ENCODE data around the gene TCOF1.

The TCOF1 gene

DNA sequence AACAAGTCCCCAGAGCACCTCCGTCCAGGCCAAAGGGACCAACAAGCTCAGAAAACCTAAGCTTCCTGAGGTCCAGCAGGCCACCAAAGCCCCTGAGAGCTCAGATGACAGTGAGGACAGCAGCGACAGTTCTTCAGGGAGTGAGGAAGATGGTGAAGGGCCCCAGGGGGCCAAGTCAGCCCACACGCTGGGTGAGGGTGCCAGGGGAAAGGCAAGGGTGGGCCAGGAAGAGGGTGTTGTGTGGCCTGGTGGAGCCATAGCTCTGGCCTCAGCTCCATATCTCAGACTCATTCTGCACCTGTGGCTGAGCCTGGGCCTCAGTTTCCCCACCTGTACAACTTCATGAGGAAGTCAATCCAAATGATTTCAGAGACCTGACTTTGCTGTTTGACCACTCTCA lies 34.5 kb downstream of the TCOF1 start:
- DNase-seq, result no peak

DNA sequence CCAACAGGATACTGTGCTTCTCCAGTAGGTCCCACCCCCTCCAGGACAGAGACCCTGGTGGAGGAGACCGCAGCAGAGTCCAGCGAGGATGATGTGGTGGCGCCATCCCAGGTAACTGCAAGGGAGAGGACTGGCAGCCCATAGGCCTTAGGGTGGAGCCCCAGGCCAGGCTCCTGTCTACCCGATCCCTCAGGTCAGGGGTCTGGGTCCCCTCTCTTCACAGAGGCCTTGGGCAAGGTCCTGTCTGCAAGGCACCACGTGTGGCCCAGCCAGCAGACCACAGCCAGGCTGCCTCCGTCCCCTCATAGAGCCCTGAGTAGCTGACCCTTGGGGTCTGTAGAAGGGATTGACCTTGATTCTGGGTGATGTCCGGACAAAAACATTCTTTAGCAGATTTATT lies 35.2 kb downstream of the TCOF1 start:
- DNase-seq, result no peak

DNA sequence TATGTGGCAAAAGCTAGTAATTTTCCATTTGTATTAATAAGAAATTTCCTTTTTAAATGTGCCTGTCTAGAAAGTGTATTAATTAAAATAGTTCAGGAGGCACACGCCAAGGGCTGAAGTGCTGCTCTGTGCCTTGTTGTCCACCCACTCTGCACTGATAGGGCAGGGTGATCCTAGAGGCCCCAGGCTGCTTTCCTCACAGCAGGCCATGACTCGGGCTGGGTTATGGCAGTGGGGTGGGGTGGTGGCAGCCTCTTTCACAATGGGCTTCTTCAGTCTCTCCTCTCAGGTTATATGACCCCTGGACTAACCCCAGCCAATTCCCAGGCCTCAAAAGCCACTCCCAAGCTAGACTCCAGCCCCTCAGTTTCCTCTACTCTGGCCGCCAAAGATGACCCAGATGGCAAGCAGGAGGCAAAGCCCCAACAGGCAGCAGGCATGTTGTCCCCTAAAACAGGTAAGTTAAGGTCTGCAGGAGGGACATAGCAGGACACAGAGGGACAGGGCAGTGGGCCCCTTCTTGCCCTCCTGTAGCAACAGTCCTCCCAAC lies 35.7 kb downstream of the TCOF1 start:
- no peak for DNase-seq

DNA sequence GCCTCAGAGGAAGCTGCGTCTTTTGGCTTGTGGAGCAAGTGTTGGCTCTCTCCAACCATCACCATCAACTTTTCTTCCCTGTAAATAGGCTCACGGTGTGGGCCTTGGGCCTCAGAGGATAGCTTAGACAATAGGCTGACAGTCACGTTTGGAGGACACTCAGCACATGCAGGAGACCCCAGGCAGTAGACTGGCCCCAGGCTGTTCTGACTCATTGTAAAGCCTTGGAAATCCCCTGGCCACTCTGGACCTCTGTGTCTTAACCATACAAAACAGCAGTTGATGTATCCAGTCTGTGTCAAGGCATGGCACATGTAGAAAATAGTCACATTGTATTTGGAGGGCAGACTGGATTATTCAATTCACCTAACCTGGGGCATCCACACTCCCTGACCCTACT lies 36.6 kb downstream of the TCOF1 start:
- DNase-seq, result no peak

DNA sequence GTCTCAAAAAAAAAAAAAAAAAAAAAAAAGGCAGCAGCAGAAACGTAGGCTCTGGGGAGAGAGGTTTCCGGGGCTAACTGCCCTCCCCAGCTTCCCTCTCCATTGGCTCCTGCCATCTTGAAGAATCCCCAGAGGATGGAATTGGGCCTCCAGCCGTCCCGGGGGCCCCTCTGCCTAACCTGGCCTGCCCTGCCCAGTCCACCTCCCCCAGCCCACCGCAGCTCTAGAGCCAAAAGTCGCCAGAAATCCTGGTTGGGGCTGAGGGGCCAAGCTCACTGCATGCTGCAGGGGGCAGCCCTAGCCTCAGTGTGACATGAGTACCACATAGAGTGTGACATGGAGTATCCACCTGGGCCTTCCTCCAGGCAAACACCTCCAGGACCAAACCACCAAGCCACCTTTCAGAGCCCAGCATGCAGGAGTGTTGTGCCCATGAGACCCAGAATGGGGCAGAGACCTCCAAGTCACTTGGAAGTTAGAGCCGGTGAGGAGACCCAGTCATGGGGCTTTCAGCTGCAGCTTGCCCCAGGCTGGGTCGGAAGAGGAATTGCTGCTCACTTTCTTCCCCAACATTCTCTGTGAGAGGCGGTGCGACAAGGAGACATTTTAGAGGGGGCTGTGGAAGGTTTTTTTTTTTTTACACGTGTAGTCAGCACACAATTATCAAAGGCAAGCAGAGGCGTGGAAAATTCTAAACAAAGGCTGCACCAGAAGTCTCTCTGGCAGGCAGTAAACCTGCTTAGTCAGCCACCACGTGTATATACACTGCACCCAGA lies 37.6 kb downstream of the TCOF1 start:
- DNase-seq, result no peak

DNA sequence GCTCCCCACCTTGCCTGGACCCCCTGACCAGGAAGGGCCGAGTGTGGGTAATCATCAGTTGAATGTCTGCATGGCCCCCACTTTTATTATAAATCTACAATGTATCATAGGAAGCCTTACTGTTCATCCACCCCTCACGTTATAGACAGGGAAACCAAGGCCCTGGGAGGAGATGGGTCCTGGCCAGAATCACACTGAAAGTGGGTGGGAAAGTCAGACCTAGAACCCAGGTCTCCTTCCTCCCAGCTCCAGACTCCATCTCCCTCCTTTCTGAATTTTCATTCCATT lies 38.1 kb downstream of the TCOF1 start:
- no peak for DNase-seq

DNA sequence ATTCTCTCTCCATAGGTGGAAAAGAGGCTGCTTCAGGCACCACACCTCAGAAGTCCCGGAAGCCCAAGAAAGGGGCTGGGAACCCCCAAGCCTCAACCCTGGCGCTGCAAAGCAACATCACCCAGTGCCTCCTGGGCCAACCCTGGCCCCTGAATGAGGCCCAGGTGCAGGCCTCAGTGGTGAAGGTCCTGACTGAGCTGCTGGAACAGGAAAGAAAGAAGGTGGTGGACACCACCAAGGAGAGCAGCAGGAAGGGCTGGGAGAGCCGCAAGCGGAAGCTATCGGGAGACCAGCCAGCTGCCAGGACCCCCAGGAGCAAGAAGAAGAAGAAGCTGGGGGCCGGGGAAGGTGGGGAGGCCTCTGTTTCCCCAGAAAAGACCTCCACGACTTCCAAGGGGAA lies 38.8 kb downstream of the TCOF1 start:
- DNase-seq, result no peak

DNA sequence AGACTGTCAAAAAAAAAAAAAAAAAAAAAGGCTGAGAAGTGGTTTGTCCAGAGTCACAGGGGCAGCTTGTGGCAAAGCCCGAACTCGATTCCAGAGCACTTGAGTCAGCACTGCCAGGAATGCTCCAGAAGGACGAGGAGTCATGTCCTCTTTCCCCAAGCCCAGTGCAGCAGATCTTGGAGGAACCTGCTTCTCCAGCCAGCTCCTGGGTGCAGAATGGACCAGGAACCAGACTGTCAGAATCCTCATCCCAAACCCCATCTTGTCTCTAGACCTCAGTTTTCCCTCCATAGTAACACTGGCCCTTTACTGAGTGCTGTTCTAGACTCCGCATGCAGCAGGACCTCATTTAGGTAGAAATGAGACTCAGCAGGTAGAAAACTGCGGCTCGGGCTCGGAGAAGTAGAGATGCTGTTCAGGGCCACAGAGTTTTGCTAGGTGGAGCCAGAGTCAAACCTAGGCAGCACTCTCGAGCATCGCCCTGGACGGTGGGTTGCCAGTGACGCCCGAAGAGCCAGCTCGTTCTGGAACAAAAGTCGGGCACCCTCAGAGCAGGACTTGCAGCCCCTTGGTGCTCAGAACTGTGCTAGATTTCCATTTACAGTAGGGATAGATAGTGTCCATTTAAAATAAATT lies 39.8 kb downstream of the TCOF1 start:
- no peak for DNase-seq

DNA sequence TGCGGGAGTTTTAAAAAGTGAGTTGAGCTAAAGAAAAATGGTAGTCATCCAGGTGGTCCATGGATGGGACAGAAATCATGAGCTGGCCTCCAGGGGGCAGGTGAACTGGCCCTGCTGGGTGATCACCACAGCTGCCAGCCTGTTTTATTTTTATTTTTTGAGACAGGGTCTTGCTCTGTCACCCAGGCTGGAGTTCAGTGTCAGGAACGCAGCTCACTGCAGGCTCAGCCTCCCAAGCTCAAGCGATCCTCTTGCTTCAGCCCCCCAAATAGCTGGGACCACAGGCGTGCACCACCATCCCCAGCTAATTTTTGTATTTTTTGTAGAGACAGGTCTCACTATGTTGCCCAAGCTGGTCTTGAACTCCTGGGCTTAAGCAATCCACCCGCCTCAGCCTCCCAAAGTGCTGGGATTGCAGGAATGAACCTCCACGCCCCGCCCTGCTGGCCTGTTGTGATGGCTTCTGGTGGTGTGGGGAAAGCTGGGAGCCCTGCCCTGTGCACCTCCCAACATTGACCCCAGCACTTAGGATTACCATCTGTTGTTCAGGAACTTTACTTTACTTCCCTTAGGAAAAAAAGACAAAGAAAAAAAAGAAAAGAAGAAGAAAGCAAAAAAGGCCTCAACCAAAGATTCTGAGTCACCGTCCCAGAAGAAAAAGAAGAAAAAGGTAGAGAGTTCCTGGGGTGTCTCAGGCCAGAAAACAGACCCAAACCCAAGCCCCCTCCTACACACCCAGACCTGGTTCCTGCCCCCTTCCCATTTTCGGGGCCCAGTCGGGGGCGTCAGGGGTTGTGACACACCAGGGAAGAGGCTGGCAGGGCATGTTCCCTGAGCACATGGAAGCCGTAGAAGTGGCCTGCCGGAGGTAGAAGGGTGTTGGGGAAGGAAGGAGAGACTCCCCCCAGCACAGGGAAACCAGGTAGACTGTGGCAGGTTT lies 40.6 kb downstream of the TCOF1 start:
- DNase-seq, result no peak

DNA sequence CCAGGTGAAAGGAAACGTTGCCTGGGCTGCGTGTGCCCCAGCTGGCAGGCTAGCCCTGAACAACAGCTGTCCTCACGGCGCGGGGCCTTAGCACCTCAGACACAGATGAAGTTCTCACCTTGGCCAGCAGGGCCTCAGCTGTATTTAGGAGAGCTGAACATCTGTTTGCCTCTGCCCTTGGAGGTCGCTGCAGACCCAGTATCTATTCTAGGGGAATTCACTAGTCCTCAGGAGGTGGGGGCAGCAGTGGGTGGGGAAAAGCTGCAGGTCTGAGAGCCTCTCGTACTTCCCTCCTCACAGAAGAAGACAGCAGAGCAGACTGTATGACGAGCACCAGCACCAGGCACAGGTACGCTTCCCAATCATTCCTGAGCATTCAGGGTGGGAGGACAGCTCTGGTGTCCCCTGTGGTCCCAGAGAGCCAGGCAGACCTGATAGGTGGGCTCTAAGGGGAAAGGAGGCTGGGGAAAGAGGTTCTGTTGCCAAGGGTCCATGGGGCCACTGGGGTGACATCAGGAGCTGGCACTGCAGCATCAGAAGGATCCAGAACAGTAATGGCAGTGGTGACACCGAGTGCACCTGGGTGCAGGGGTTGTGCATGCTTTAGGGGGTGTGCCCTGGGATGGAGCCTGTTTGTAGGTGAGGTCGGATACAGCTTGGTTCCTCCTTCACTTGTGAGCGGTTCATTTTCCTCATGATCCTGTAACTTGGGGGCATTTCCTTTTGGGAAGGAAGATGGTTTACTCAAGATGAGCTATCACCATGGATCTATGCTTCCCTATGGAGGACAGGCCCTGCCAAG lies 41.4 kb downstream of the TCOF1 start:
- no peak for DNase-seq

DNA sequence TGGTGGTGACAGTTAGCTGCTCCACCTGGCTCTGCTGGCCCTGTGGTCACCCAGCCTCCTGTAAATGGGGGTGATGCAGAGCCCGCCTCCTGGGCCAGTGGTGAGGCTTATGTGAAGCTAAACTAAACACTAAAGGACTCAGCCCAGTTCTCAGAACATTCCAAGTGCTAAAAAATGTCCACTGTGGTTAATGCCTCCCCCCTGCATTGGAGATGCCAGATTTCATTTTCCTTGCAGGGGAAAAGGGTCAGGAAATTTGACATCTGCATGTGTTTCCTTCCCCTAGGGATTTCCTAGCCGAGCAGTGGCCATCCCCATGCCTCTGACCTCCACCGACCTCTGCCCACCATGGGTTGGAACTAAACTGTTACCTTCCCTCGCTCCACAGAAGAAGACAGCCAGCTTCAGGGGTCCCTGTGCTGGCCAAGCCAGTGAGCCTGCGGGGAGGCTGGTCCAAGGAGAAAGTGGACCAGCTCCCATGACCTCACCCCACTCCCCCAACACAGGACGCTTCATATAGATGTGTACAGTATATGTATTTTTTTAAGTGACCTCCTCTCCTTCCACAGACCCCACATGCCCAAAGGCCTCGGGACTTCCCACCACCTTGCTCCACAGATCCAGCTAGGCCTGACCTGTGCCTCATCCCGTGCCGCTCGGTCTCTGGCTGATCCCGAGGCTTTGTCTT lies 42.2 kb downstream of the TCOF1 start:
- no peak for DNase-seq

DNA sequence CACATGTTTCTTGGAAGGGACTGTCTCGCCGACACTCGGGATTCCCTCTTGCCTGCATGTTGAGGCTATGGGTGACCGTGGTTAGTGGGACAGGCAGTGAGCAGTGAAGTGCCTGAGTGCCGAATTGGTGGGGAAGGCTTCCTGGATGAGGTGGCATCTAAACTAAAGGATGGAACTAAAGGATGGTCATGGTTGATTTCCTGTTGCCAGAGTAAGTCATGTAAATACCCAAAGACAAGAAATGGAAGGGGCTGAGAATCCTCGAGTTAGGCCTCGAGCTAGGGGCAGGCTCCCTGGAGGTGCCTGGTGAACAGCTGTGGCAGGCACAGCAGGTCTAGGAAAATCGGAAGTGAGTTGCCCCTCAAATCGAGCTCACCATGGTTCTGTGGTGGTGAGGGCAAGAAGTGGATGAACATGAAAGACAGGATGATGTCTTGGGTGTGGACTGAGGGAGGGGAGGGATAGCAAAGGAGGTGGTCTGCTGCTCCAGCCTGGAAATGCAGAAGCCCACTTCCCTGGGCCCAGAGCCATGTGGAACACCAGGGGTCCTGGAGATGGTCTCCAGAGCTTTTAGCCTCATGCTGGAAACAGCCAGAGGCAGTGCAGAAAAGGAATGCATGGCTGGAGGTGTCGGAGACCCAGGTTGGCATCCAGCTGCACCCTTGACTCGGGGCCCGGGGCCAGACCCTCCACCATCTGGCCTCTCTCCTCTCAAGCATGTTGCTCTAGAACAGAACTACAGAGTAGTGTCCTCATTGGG lies 43.0 kb downstream of the TCOF1 start:
- DNase-seq, result no peak

DNA sequence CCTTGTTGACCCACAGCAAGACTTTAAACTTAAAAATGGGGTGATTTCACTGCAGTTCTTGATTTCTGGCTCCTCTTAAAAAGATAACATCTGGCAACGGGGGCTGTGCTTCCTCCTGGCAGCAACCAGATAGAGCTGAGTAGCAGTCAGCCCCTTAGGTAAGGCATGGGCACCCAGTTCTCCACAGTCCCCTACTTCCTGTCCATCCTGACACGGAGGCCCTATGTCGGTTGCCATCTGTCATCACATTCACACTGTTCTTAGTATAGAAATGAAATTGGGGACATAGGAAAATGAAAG lies 43.5 kb downstream of the TCOF1 start:
- DNase-seq, result no peak

DNA sequence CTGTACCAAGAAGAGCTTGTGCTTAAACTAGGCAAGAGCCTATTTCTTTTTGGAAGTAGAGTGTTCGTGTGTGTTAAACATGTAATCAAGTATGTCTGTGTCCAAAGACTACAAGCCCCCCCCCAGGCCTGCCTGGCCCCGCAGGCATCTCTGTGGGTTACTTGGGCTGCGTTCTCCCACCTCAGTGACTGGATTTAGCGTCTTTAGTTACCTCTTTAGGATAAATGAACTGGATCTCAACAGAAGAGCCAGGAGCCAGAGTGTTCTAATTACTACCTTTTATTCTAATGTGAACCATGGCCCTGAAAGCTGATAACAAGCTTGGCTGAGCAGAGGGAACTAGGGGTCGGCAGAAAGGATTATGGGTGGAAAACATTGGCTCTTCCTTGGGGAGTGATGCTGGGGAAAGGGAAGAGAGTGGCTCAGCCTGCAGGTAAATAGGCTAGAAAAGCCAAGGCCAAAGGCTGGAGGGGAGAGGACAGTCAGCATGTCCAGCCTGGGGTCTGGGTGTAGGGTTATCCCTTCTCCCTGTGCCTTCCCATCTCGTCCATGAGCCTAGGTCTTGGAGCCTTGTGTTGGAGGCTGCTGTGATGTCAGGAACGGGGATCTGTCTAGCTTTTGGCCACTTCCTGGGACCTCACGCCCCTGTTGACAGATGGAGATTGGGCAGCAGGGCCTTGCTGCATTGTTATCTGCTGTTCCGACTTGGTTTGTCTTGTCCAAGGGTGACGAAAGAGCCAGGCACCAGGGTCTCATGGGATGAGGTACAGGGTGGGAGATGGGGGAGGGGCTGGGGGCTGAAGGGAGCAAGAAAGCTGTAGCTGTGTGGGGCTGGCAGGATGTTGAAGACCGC lies 44.1 kb downstream of the TCOF1 start:
- DNase-seq, result no peak

DNA sequence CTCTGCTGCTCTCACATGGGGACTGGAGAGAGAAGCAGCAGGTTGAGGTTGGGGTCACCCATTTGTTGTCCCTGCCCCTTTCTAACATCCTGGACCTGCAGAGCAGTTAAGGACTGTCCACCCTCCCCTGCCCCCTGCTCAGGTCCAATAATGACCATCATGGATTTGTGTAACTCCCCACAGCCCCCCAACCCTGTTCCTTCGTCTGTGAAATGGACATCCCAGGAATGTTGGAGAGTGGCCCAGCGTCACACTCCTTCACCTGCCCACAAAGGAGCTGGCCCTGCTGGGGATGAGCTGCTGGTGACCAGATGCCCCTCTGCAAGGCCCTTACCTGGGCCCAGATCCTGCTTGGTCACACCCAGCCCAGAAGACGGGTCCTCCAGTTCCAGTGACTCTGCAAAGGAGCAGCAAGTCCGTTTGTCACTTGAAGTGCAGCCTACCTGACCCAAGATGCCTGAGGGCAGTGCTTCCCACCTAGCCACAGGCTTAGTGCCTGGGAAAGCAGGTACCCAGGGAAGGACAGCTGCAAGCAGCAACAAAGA lies 44.8 kb downstream of the TCOF1 start:
- no peak for DNase-seq

DNA sequence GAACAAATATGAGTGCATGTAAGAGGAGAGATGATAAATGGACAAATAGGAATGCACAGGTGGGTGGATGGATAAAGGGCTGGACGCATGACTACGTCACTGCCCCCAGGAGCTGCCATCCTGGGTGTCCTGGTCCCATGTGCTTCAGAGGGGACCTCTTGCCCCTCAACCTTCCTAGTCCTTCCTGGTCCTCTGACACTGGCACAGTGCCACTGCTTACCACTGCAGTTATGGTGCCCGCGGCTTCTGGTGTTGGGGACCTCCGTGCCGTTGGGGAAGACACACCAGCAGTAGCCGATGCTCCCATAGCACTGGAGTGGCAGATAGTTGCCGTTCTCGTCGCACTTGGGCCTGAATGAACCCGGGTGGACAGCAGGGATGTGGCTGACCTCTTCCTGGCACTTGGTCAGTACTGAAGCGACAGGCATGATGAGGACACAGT lies 45.4 kb downstream of the TCOF1 start:
- no peak for DNase-seq

DNA sequence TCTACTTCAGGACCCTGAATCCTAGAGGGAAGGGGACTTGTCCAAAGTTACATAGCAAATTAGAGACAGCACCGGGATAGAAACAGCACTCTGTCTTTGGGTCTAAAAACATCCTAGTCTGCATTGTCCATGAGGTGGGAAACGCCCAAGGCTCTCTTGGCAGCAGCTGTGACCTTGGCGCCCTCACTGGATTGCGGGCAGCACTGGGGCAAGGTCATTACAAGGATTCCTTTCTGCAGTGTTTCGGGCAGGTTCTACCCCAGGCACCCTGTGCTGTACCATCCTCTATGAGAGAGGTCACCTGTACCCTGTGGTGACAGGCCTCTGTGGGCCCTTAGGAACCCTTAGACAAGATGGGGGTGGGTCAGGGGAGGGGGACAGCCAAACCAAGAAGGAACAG lies 46.6 kb downstream of the TCOF1 start:
- DNase-seq, result no peak

DNA sequence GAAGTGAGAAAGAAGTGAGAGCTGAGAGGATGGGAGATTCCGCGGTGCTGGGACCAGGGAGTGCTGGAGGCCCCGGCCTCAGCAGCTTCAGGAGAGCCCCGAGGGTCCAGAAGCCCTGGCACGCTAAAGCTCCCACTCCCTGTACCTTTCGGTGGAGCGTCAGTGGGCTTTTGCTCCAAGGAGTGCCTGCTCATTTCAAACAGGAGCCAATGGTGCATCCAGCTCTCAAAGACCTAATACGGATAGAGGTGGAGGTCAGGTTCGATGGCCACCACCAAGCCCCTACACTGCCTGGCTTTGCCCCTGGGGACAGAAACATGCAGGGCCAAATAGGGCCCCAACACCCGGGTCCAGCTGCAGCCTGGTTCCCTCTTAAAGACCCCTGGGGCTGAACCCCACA lies 47.0 kb downstream of the TCOF1 start:
- no peak for DNase-seq

DNA sequence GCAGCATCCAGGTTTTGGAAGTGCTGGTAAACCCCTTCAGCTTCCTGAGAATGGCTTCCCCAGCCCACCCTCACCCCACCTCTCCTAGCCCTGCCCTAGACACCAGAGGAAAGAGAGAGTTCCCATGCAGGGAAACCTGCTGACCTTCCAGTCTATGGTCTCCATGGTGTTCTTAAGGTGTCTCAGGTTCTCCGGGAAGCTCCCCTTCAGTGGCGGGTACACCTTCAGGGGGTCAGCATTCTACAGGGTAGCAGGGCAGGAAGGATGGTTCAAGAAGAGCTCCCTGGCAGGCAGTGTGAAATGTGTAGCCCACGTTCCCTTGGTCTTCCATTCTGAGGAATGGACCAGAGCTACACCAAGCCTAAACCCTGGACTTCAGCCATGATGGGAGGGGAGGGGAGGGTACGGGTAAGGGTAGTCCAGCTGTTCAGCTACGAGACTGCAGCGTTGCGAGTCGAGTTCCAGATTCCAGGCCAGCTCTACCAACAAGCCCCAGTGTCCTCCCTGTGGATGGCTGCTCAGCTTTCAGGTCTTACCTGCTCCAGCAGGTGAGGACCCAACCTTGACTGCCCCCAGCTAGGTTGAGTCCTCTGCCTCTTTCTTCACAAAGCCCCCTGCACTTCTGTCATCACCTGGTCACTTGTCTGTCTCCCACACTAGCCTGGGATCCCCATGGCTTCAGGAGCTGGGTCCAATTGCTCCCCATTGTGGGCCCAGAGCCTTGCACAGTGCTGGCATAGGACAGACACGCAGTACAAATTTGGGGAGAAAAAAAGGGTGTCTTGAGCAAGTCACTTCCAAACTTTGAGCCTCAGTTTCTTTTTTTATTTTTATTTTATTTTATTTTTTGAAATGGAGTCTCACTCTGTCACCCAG lies 47.7 kb downstream of the TCOF1 start:
- DNase-seq, result no peak
